ENCODE measurements around the gene PPP2CA. TPM values are rescaled to one million over a fixed set of nuclear protein-coding genes. Genes with fewer than 3 reads are reported as not detected.
A peak's percentile ranks its signal among the peaks of the same experiment; 100 is the strongest.
"Not testable (repeated sequence)": the region's sequence is repeated elsewhere in the genome, so short reads cannot be mapped to it uniquely, and the experiment has no call there.

Gene PPP2CA
- total RNA-seq, 1 donor from 2014 or later: 126 TPM

- Mint-ChIP-seq H3K36me3 (no peaks in the 10 kb centered on the region), H3K4me1 (peaks cover 38% of the 10 kb centered on the region), H3K9me3 (no peaks in the 10 kb centered on the region), H3K27me3 (ENCODE audit: low read depth) (no peaks in the 10 kb centered on the region), H3K27ac (peak overlapping the region; percentile 99), H3K4me3 (peak overlapping the region; percentile 94)
- TF ChIP-seq CTCF (IDR thresholded peaks at IDR 0.05; ENCODE audit: unreplicated experiment): no peak
- no peak for DNase-seq (ENCODE audit: low spot score in 2 of 2, unreplicated experiment in 2 of 2)
These were observed 744 bp upstream of the PPP2CA start for GRCh38 chr5:134226441-134227192.

GRCh38 chr5:134224888-134225779 lies 739 bp downstream of the PPP2CA start:
- peak; percentile 57 to 74 for DNase-seq (ENCODE audit: low spot score in 2 of 2, unreplicated experiment in 2 of 2)
- H3K9me3 Mint-ChIP-seq: no peaks in the 10 kb centered on the region
- peak overlapping the region; percentile 94 for H3K4me3 Mint-ChIP-seq
- peaks cover 47% of the 10 kb centered on the region for H3K4me1 Mint-ChIP-seq
- H3K36me3 Mint-ChIP-seq: peaks cover 5% of the 10 kb centered on the region
- TF ChIP-seq CTCF (IDR thresholded peaks at IDR 0.05; ENCODE audit: unreplicated experiment): no peak
- H3K27me3 Mint-ChIP-seq (ENCODE audit: low read depth): no peaks in the 10 kb centered on the region
- peak overlapping the region; percentile 99 for H3K27ac Mint-ChIP-seq

- Mint-ChIP-seq H3K27me3 (ENCODE audit: low read depth) (no peaks in the 10 kb centered on the region), H3K9me3 (no peaks in the 10 kb centered on the region), H3K4me1 (peaks cover 53% of the 10 kb centered on the region), H3K36me3 (peaks cover 5% of the 10 kb centered on the region), H3K4me3 (peak overlapping the region; percentile 94), H3K27ac (peak overlapping the region; percentile 99)
- no peak for TF ChIP-seq CTCF (IDR thresholded peaks at IDR 0.05; ENCODE audit: unreplicated experiment)
- no peak for DNase-seq (ENCODE audit: low spot score in 2 of 2, unreplicated experiment in 2 of 2)
These were observed 2.2 kb downstream of the PPP2CA start for GRCh38 chr5:134223406-134224248.

GRCh38 chr5:134221690-134222089 lies 4.2 kb downstream of the PPP2CA start:
- DNase-seq (ENCODE audit: low spot score in 2 of 2, unreplicated experiment in 2 of 2); H3K4me3 Mint-ChIP-seq; H3K36me3 Mint-ChIP-seq; H3K27me3 Mint-ChIP-seq (ENCODE audit: low read depth); H3K9me3 Mint-ChIP-seq: not testable (repeated sequence)
- peaks cover 42% of the 10 kb centered on the region for H3K4me1 Mint-ChIP-seq
- peak overlapping the region; percentile 53 for H3K27ac Mint-ChIP-seq

GRCh38 chr5:134215757-134216156 lies 10.1 kb downstream of the PPP2CA start:
- H3K36me3 Mint-ChIP-seq: peaks cover 32% of the 10 kb centered on the region
- H3K27me3 Mint-ChIP-seq (ENCODE audit: low read depth): no peaks in the 10 kb centered on the region
- no peak for DNase-seq (ENCODE audit: low spot score in 2 of 2, unreplicated experiment in 2 of 2)
- H3K4me3 Mint-ChIP-seq: no peak overlapping the region
- H3K4me1 Mint-ChIP-seq: peaks cover 13% of the 10 kb centered on the region
- peaks cover 18% of the 10 kb centered on the region for H3K9me3 Mint-ChIP-seq
- H3K27ac Mint-ChIP-seq: no peak overlapping the region
- TF ChIP-seq CTCF (IDR thresholded peaks at IDR 0.05; ENCODE audit: unreplicated experiment): no peak

GRCh38 chr5:134211263-134212031 lies 14.4 kb downstream of the PPP2CA start:
- peaks cover 24% of the 10 kb centered on the region for H3K36me3 Mint-ChIP-seq
- H3K9me3 Mint-ChIP-seq: peaks cover 18% of the 10 kb centered on the region
- not testable (repeated sequence) for DNase-seq (ENCODE audit: low spot score in 2 of 2, unreplicated experiment in 2 of 2); H3K27me3 Mint-ChIP-seq (ENCODE audit: low read depth); H3K4me3 Mint-ChIP-seq
- H3K4me1 Mint-ChIP-seq: peaks cover 11% of the 10 kb centered on the region
- H3K27ac Mint-ChIP-seq: peak overlapping the region; percentile 63

Measured in mesothelial cell of epicardium (in vitro differentiated cells).